Activated T-helper 1 cell treated with anti-CD3 and anti-CD28 coated beads, Interleukin-12 subunit alpha, Interleukin-12 subunit beta, Interleukin-2, Interleukin-4 antibody, amounts not matched to agents 30 ng/mL and 10 ng/mL and 1 ng/mL, durations not matched to agents 14 hours and 24 hours and 36 hours (primary cell): ENCODE results near the gene PSMD12. TPM values are rescaled to one million over a fixed set of nuclear protein-coding genes. Genes with fewer than 3 reads are reported as not detected.
"Not testable (repeated sequence)": the region's sequence is repeated elsewhere in the genome, so short reads cannot be mapped to it uniquely, and the experiment has no call there.

Source experiments
- DNase-seq: peaks from one replicate; pipeline ENCODE4 v3.0.0; 2021; ENCODE audit warnings: low spot score
- H3K27ac Mint-ChIP-seq: one replicate; pipeline ENCODE4 v1.8.0; 2021; ENCODE audit warnings: mild to moderate bottlenecking, mixed read lengths
- H3K27me3 Mint-ChIP-seq: one replicate; pipeline ENCODE4 v1.8.0; 2022; ENCODE audit warnings: mild to moderate bottlenecking, moderate library complexity, mixed read lengths; ENCODE audit not compliant: insufficient read depth
- H3K36me3 Mint-ChIP-seq: one replicate; pipeline ENCODE4 v1.8.0; 2021; ENCODE audit warnings: low read depth, mixed read lengths
- H3K4me1 Mint-ChIP-seq: one replicate; pipeline ENCODE4 v1.8.0; 2021; ENCODE audit warnings: low read depth, mixed read lengths
- H3K4me3 Mint-ChIP-seq: one replicate; pipeline ENCODE4 v1.8.0; 2021; ENCODE audit warnings: mild to moderate bottlenecking, moderate library complexity, mixed read lengths
- H3K9me3 Mint-ChIP-seq: one replicate; pipeline ENCODE4 v1.8.0; 2021; ENCODE audit warnings: mixed read lengths
- intact Hi-C: fragments of 100-400 bp; cut with micrococcal nuclease; formaldehyde crosslinking; loops from one replicate; pipeline ENCODE4 v1.15.1; 2024
- total RNA-seq: library from RNA; stranded (reverse); gene quantifications from 2 replicates; pipeline ENCODE4 v1.2.3, GENCODE V29; 2022

The PSMD12 gene
- total RNA-seq, 1 donor from 2014 or later = 87.4 TPM

DNA sequence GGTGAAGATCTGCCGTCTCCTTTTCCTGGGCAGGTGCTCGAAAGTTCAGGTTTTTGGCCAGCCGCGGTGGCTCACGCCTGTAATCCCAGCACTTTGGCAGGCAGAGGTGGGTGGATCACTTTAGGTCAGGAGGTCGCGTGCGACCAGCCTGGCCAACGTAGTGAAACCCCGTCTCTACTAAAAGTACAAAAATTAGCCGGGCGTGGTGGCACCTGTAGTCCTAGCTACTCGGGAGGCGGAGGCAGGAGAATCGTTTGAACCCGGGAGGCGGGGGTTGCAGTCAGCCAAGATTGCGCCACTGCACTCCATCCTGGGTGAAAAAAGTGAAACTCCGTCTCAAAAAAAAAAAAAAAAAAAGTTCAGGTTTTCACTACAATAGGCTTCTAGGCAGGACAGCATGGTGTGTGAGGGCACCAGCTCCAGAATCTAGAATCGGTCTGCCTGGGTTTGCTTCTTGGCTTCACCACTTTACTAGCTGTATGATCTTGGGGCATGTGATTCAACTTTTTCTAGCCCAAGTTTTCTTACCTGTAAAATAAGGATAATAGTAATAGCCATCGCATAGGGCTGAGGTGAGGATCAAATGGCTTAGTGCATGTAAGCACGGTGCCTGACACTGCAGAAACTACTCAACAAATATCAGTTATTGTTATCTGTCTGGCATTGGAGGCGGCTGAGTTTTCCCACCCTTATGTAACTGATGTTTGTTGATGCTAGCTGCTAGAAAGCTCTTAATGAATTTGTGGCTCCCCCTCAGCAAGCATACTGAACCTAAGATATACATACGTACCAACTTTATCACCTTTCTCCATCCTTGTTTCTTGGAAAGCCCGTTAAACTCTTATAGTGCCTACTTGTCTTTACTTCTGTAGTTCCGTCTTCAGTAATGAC, 1.3 kb downstream of the PSMD12 start:
- intact Hi-C loops = loop anchor here (1.0 to 10.0 kb wide), 3 partner anchors 66 to 820 kb away; partner anchors contain the start of gene HELZ
- Mint-ChIP-seq H3K4me3 (peak overlapping the region; percentile 96), H3K4me1 (peaks cover 66% of the 10 kb centered on the region), H3K36me3 (peaks cover 26% of the 10 kb centered on the region), H3K9me3 (no peaks in the 10 kb centered on the region), H3K27ac (peak overlapping the region; percentile 94), H3K27me3 (no peaks in the 10 kb centered on the region)
- DNase-seq = no peak

- no peaks in the 10 kb centered on the region for H3K9me3 Mint-ChIP-seq
- peak overlapping the region; percentile 25 for H3K27ac Mint-ChIP-seq
- peaks cover 75% of the 10 kb centered on the region for H3K4me1 Mint-ChIP-seq
- no peak for DNase-seq
- intact Hi-C loops = loop anchor here (10.0 kb wide), 1 partner anchor 823 kb away; no protein-coding TSS in a partner anchor
- H3K36me3 Mint-ChIP-seq = peaks cover 39% of the 10 kb centered on the region
- H3K4me3 Mint-ChIP-seq = peak overlapping the region; percentile 32
- H3K27me3 Mint-ChIP-seq = no peaks in the 10 kb centered on the region
Observed at GRCh38 chr17:67362173-67362572, 4.2 kb downstream of the PSMD12 start.

- Mint-ChIP-seq H3K27me3 (no peaks in the 10 kb centered on the region), H3K36me3 (peaks cover 47% of the 10 kb centered on the region), H3K27ac (peak overlapping the region; percentile 71), H3K4me3 (no peak overlapping the region), H3K9me3 (no peaks in the 10 kb centered on the region), H3K4me1 (peaks cover 69% of the 10 kb centered on the region)
- intact Hi-C loops = loop anchor here (10.0 kb wide), 1 partner anchor 824 kb away; no protein-coding TSS in a partner anchor
- no peak for DNase-seq
Observed at GRCh38 chr17:67360880-67361279, 5.5 kb downstream of the PSMD12 start.

- Mint-ChIP-seq H3K27me3 (no peaks in the 10 kb centered on the region), H3K9me3 (no peaks in the 10 kb centered on the region), H3K36me3 (peaks cover 48% of the 10 kb centered on the region), H3K27ac (peak overlapping the region; percentile 73), H3K4me1 (peaks cover 62% of the 10 kb centered on the region), H3K4me3 (peak overlapping the region; percentile 46)
- intact Hi-C loops = loop anchor here (10.0 kb wide), 1 partner anchor 825 kb away; no protein-coding TSS in a partner anchor
- DNase-seq = peak; percentile 46
Observed at GRCh38 chr17:67359960-67360791, 6.2 kb downstream of the PSMD12 start.

- Mint-ChIP-seq H3K4me1 (peaks cover 54% of the 10 kb centered on the region), H3K9me3 (no peaks in the 10 kb centered on the region), H3K4me3 (peak overlapping the region; percentile 50), H3K27me3 (no peaks in the 10 kb centered on the region), H3K36me3 (peaks cover 51% of the 10 kb centered on the region), H3K27ac (peak overlapping the region; percentile 78)
- DNase-seq = no peak
- intact Hi-C loops = loop anchor here (1.0 kb wide), 1 partner anchor 8 kb away; the partner anchor contains the start of gene PSMD12
Observed at GRCh38 chr17:67358612-67359011, 7.8 kb downstream of the PSMD12 start.

GRCh38 chr17:67353929-67354574, 12.3 kb downstream of the PSMD12 start:
- no peak overlapping the region for H3K4me3 Mint-ChIP-seq
- H3K4me1 Mint-ChIP-seq = peaks cover 16% of the 10 kb centered on the region
- H3K27ac Mint-ChIP-seq = no peak overlapping the region
- no peaks in the 10 kb centered on the region for H3K27me3 Mint-ChIP-seq
- H3K36me3 Mint-ChIP-seq = peaks cover 44% of the 10 kb centered on the region
- no peak for DNase-seq
- no peaks in the 10 kb centered on the region for H3K9me3 Mint-ChIP-seq
- intact Hi-C loops = no loop called here

DNA sequence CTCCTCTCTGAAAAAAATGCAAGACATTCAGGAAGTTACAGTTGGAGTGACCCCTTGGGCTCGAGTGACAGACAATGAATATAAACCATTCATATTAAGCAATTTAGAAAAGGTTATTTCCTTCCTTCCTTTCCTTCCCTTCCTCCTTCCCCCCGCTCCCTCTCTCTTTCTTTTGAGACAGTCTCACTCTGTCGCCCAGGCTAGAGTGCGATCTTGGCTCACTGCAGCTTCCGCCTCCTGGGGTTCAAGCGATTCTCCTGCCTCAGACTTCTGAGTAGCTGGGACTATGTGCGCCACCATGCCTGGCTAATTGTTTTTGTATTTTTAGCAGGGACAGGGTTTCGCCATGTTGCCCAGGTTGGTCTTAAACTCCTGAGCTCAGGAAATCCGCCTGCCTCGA, 13.2 kb downstream of the PSMD12 start:
- Mint-ChIP-seq H3K36me3 (peaks cover 38% of the 10 kb centered on the region), H3K27ac (no peak overlapping the region), H3K4me3 (no peak overlapping the region), H3K9me3 (no peaks in the 10 kb centered on the region), H3K27me3 (no peaks in the 10 kb centered on the region), H3K4me1 (peaks cover 10% of the 10 kb centered on the region)
- intact Hi-C loops = no loop called here
- DNase-seq = no peak

DNA sequence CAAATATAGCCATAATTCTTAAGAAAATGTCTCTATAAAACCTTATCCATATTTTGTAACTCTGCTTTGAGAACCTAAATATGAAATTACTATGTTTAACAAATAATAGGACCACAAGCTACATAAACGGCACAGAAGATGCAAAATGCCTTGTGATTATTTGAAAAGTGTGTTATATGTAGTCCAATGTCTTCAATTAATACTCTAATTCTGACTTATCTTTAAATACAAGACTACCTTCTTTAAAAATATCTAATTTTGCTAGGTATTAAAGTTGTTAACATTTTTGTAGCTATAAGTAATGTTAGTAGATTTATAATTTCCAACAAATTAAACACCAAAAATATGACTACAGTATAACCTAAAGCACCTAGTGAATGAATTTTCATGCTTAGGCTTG, 17.0 kb downstream of the PSMD12 start:
- intact Hi-C loops = loop anchor here (1.0 kb wide), 1 partner anchor 8 kb away; no protein-coding TSS in a partner anchor
- Mint-ChIP-seq H3K27me3 (no peaks in the 10 kb centered on the region), H3K4me3 (no peak overlapping the region), H3K9me3 (no peaks in the 10 kb centered on the region), H3K27ac (no peak overlapping the region), H3K4me1 (peaks cover 4% of the 10 kb centered on the region), H3K36me3 (peaks cover 40% of the 10 kb centered on the region)
- no peak for DNase-seq

DNA sequence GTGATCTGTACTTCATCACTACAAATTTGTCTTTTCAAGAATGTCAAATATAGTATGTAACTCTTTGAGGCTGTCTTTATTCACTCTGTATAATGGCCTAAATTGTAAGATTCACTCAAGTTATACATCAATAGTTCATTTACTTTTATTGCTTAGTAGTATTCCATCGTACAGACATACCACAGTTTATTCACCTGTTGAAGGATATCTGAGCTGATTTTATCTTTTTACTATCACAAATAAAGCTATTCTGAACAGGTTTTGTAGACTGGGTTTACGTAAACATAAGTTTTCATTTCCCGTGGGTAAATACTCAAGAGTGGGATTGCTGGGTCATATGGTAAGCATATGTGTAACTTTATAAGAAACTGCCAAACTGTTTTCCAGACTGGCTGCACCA, 18.6 kb downstream of the PSMD12 start:
- Mint-ChIP-seq H3K4me3 (no peak overlapping the region), H3K27ac (no peak overlapping the region), H3K27me3 (no peaks in the 10 kb centered on the region), H3K36me3 (peaks cover 42% of the 10 kb centered on the region), H3K4me1 (no peaks in the 10 kb centered on the region), H3K9me3 (no peaks in the 10 kb centered on the region)
- intact Hi-C loops = no loop called here
- no peak for DNase-seq

GRCh38 chr17:67343237-67343636, 23.1 kb downstream of the PSMD12 start:
- H3K27ac Mint-ChIP-seq = peak overlapping the region; percentile 37
- intact Hi-C loops = no loop called here

DNA sequence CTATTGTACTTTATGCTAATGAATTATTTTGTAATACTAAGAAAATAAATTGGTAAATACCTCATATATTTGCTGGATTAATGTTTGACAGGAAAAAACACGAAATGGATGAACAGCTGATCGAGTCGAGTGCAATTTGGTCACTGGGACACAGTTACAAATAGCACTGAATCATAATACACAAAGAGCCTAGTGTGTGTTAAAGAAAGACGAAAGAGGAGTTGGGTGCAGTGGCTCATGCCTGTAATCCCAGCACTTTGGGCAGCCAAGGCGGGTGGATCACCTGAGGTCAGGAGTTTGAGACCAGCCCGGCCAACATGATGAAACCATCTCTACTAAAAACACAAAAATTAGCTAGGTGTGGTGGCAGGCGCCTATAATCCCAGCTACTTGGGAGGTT, 28.0 kb downstream of the PSMD12 start:
- H3K36me3 Mint-ChIP-seq = peaks cover 31% of the 10 kb centered on the region
- H3K27me3 Mint-ChIP-seq = not testable (repeated sequence)

More at GRCh38 chr17:67343237-67343636, 23.1 kb downstream of the PSMD12 start:
- no peaks in the 10 kb centered on the region for H3K27me3 Mint-ChIP-seq
- no peak for DNase-seq
- H3K36me3 Mint-ChIP-seq = peaks cover 52% of the 10 kb centered on the region
- H3K9me3 Mint-ChIP-seq = no peaks in the 10 kb centered on the region
- H3K4me1 Mint-ChIP-seq = no peaks in the 10 kb centered on the region
- H3K4me3 Mint-ChIP-seq = no peak overlapping the region

DNA sequence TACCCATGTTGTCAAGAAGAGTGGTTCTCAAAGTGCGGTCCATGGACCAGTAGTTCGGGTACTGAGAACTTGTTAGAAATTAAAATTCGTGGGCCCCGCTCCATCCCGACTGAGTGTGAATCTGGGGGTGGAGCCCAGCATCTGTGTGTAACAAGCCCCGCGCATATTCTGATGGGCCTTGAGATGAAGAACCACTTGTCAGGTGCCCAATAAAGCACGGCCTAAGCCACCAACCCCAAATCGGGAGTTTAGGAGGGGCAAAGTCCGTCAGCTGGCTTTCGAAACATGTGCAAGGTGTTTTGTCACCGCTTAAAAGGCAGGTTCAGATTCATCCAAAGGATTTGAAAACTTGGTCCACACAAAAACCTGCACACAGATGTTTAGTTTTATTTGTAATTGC, 29.5 kb downstream of the PSMD12 start:
- H3K27me3 Mint-ChIP-seq = peaks cover 2% of the 10 kb centered on the region
- no peaks in the 10 kb centered on the region for H3K9me3 Mint-ChIP-seq
- peaks cover 22% of the 10 kb centered on the region for H3K36me3 Mint-ChIP-seq

More for the DNA sequence above, 28.0 kb downstream of the PSMD12 start:
- H3K4me1 Mint-ChIP-seq, H3K9me3 Mint-ChIP-seq, DNase-seq, H3K27ac Mint-ChIP-seq, intact Hi-C loops, H3K4me3 Mint-ChIP-seq: not testable (repeated sequence)

More for the DNA sequence above, 29.5 kb downstream of the PSMD12 start:
- no peaks in the 10 kb centered on the region for H3K4me1 Mint-ChIP-seq
- intact Hi-C loops = no loop called here
- no peak for DNase-seq
- H3K27ac Mint-ChIP-seq = no peak overlapping the region
- no peak overlapping the region for H3K4me3 Mint-ChIP-seq
